ENCODE measurements around the gene KDM6A. TPM values are rescaled to one million over a fixed set of nuclear protein-coding genes. Genes with fewer than 3 reads are reported as not detected.

The KDM6A gene
- total and polyA plus RNA-seq, 2 of the 13 experiments (the other 11 are each of a cell fraction or from before 2014, with no cell fraction given) = 16.7 to 18.2 TPM

GRCh38 chrX:44906542-44906941 is 33.6 kb downstream of the KDM6A start:
- no peak for FAIRE-seq
- BruUV-seq (replicated peaks) = no TSS peak
- Histone ChIP-seq H3K27ac (ENCODE audit: extremely low read length, insufficient read depth, low read length) (no peak overlapping the region), H3K9me3 (ENCODE audit: low read length) (no peaks in the 10 kb centered on the region), H3K9ac (ENCODE audit: insufficient read depth, low read depth, low read length) (no peak overlapping the region), H3K36me3 (replicated peaks in 1 of 2; ENCODE audit: control insufficient read depth in 1 of 2, insufficient read depth in 2 of 2, low read length in 2 of 2) (no peaks in the 10 kb centered on the region), H3K4me1 (ENCODE audit: insufficient read depth, low read length) (peaks cover 74% of the 10 kb centered on the region), H3K79me2 (ENCODE audit: insufficient read depth, low read length) (peaks cover 81% of the 10 kb centered on the region), H3K27me3 (ENCODE audit: control insufficient read depth in 1 of 2, insufficient read depth in 2 of 2, low read length in 2 of 2) (no peaks in the 10 kb centered on the region), H3K4me3 (replicated peaks in 1 of 3; ENCODE audit: insufficient read depth in 1 of 3, low read depth in 2 of 3, low read length in 3 of 3) (no peak overlapping the region), H3K4me2 (ENCODE audit: low read depth, low read length) (no peak overlapping the region), H4K20me1 (ENCODE audit: insufficient read depth, low read length) (peaks cover 14% of the 10 kb centered on the region), H2AFZ (ENCODE audit: low read length) (no peak overlapping the region)
- DNase-seq (ENCODE audit: low spot score) = no peak
- intact Hi-C loops (cut with micrococcal nuclease; ENCODE audit: unreplicated experiment) (no loop called here), in situ Hi-C loops (cut with HindIII; ENCODE audit: extremely low pct_ligation_motif_present, low pct_unique_long_range_greater_than_20kb) (no loop called here)
- POLR2A ChIA-PET = no interaction called here
- ATAC-seq = no peak
- no peak for TF ChIP-seq LBX2 (CRISPR knock-in tag; IDR thresholded peaks at IDR 0.05; ENCODE audit: borderline replicate concordance)
- TF ChIP-seq AGO2 (optimal IDR thresholded peaks at IDR 0.05; ENCODE audit: low read depth, low read length) = no peak
- no peak for TF ChIP-seq ZNF746 (CRISPR knock-in tag; IDR thresholded peaks at IDR 0.05)
- TF ChIP-seq ZNF24 (IDR thresholded peaks at IDR 0.05) = no peak
- no peak for TF ChIP-seq EHMT2 (IDR thresholded peaks at IDR 0.05; ENCODE audit: borderline replicate concordance, low read depth, low read length)
- WGBS (ENCODE audit: low lambda C conversion rate) = 93% methylated on average over 6 of the region's 6 CpGs
- CTCF ChIA-PET (ENCODE audit: low intra/inter-chr PET ratio, low total read pairs) = no interaction called here

- 60% methylated on average over 1 of the region's 3 CpGs for WGBS (ENCODE audit: low lambda C conversion rate)
- Histone ChIP-seq H3K36me3 (replicated peaks in 1 of 2; ENCODE audit: control insufficient read depth in 1 of 2, insufficient read depth in 2 of 2, low read length in 2 of 2) (no peaks in the 10 kb centered on the region), H3K9ac (ENCODE audit: insufficient read depth, low read depth, low read length) (no peak overlapping the region), H3K27me3 (ENCODE audit: control insufficient read depth in 1 of 2, insufficient read depth in 2 of 2, low read length in 2 of 2) (no peaks in the 10 kb centered on the region), H3K4me2 (ENCODE audit: low read depth, low read length) (0 out of 2 replicates have a peak overlapping the region, but pooled peaks have one; percentile 23), H3K4me1 (ENCODE audit: insufficient read depth, low read length) (peaks cover 85% of the 10 kb centered on the region), H2AFZ (ENCODE audit: low read length) (no peak overlapping the region), H3K27ac (ENCODE audit: extremely low read length, insufficient read depth, low read length) (peak overlapping the region; percentile 6), H3K9me3 (ENCODE audit: low read length) (no peaks in the 10 kb centered on the region), H3K79me2 (ENCODE audit: insufficient read depth, low read length) (peaks cover 77% of the 10 kb centered on the region), H4K20me1 (ENCODE audit: insufficient read depth, low read length) (peaks cover 9% of the 10 kb centered on the region), H3K4me3 (replicated peaks in 1 of 3; ENCODE audit: insufficient read depth in 1 of 3, low read depth in 2 of 3, low read length in 3 of 3) (no peak overlapping the region)
- DNase-seq (ENCODE audit: low spot score) (no peak), FAIRE-seq (no peak), ATAC-seq (no peak)
- in situ Hi-C loops (cut with HindIII; ENCODE audit: extremely low pct_ligation_motif_present, low pct_unique_long_range_greater_than_20kb) (no loop called here), intact Hi-C loops (cut with micrococcal nuclease; ENCODE audit: unreplicated experiment) (no loop called here)
- ChIA-PET CTCF (ENCODE audit: low intra/inter-chr PET ratio, low total read pairs) (no interaction called here), POLR2A (no interaction called here)
- no TSS peak for BruUV-seq (replicated peaks)
- TF ChIP-seq PAXIP1 (CRISPR knock-in tag; conservative IDR thresholded peaks at IDR 0.05) (no peak), FOSL2 (CRISPR knock-in tag; IDR thresholded peaks at IDR 0.05) (peak; percentile 42; the same call in 1 of the 2 replicates)
These were observed 35.2 kb downstream of the KDM6A start for GRCh38 chrX:44908153-44908552.
